Measurements from ENCODE around the gene ATP10B. TPM values are rescaled to one million over a fixed set of nuclear protein-coding genes. Genes with fewer than 3 reads are reported as not detected.

ATP10B gene
- total RNA-seq, 2 donors from 2014 or later, result not detected

DNA sequence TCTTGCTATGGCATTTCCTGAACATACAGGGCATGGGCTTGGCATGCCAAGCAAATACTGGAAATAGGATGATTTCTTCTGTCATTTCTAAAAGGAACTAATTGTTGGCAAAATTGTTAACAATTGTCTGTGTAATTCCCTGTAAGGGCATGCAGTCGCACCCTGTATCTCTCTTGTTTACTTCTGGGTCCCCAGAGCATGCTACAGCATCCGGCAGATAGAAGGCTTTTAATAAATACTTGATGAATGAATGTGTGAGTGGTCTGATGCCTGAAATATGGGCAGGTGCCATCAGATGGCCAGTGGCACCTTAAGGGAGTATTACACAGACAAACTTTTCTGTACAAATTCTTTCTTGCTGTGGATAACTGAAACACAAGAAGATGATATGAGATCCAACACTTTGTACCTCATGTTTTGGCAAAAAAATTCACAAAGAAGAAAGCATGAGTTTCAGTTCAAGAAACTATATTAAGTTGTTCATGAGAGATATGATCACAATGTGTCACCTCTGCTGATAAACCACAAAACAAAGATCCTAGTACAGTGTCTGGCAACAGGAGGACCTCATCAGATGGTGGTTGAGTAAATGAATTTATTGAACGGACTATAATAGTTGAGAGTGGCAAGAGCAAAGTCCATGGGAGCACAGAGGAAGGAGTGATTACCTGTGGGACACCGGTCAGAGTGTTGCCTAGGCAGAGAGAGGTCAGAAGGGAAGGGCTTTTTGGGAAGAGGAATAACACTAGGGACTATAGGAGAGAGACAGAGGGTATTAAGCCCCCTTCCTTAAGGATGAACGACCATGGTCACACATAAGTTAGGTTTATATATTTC lies 194.2 kb downstream of the ATP10B start:
- intact Hi-C loops (cut with DNase I), result no loop called here
- DNase-seq (ENCODE audit: low spot score), result no peak

DNA sequence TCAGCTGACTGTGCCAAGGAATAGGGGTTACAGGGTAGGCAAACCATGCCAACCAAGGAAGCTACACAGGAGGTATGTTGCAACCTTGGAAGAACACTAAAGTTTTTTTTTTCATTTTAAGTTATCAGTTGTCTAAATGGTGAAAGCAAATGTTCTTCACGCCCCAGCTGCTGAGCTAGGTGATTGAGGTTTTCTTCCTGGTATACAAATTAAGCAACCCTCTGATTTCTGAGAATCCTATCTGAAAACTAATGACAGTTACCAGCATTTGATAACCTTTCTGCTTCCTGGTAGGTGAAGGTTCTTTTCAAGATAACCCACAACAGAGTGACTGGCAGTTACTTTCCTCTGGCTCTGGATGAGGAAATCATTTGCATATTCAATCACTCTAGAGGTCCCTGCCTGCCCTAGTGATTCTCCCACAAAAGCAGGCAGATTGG lies 194.9 kb downstream of the ATP10B start:
- intact Hi-C loops (cut with DNase I), result no loop called here
- DNase-seq (ENCODE audit: low spot score), result no peak

DNA sequence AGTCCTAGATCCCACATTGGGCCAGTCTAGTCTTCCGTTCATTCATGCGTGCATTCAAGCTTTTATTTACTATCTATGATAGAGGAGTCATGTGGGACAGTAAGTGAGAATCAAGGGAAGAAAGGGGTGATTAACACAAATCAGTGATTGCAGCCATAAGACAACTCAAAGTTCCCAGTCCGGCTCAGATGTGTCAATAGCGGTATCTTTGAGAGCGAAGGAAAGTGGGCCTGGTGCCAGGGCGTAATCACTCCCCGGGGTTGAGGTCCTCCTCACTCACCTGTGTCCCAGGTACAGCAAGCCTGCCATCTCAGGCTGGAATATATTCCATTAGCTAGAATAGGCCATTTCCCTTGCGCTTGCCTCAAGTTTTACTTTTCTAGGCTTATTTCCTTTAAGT lies 196.3 kb downstream of the ATP10B start:
- intact Hi-C loops (cut with DNase I), result no loop called here
- DNase-seq (ENCODE audit: low spot score), result no peak

DNA sequence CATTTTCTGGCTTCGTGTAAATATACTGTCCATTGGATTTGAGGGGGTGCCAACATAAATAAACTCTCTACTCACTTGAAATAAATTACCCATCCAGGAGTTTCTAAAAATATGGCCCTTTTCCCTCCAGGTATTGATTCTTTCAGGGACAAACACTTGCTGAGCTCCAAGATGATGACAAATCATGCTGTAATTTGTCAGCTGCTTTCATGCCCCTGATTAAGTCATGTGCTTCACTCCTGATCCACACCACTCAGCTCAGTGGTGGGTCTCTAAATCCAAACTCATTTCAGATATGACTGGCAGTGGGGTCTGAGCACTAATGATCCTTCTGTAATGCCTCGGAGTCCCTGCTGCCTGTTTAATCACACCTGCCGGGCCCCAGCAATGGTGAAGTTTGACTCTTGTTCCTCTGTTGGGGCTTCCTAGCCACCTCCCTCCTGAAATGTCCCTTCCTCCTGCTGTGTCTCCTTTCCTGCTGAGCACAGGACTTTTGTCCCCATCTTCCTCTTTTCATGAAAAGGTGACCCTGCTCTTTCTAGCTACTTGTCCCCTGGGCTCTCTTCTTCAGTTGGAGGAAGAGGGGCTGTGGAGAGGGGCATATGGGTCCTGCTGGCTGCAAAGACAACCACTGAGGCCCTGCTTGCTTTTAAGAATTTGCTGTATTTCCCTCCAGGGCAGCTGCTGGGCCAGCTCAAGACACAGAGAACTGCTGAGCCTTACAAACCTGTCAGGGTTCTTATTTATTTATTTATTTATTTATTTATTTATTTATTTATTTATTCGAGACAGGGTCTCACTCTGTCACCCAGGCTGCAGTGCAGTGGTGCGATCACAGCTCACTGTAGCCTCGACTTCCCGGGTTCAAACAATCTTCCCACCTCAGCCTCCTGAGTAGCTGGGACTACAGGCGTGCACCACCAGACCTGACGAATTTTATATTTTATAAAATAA lies 200.0 kb downstream of the ATP10B start:
- no peak for DNase-seq (ENCODE audit: low spot score)
- intact Hi-C loops (cut with DNase I), result no loop called here

DNA sequence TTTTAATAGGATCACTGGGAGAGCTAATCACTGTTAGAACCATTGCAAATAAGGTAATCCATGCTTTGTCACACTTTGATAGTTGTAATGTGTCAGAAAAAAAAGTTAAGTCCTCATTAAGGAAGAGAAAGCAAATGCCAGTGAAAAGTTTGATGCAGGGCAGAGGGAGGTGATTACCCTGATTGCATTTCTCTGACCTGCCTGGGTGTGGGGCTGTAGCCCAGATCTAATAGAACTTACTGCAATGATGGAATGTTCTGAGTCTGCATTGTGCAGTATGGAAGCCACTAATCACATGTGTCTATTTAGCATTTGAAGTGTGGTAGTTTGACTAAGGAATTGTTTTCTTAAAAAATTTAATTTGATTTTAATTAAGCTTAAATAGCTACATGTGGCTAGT lies 202.7 kb downstream of the ATP10B start:
- DNase-seq (ENCODE audit: low spot score), result no peak

DNA sequence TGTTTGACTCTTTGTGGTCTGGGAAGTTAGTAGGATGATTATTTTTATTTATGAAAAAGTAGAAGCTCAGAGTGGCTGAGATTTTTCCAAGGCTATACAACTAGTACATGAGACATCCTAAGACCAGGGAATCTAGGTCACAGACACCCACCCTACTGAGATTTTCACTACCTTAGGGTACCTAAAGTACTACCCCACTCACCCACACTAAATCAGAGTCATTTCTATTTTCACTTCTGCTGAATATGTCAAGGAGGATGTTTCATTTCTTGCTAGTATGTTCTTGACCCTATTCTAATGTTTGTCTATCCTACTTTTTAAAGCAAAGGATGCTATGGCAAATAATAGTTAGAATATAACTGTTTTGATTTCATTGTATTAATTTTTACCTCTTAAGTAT lies 206.0 kb downstream of the ATP10B start:
- no peak for DNase-seq (ENCODE audit: low spot score)
- intact Hi-C loops (cut with DNase I), result no loop called here

More for the DNA sequence above, 202.7 kb downstream of the ATP10B start:
- intact Hi-C loops (cut with DNase I), result loop anchor here in 1 of 2 donors (1.0 kb wide), 1 partner anchor 38 kb away; no protein-coding TSS in a partner anchor

DNA sequence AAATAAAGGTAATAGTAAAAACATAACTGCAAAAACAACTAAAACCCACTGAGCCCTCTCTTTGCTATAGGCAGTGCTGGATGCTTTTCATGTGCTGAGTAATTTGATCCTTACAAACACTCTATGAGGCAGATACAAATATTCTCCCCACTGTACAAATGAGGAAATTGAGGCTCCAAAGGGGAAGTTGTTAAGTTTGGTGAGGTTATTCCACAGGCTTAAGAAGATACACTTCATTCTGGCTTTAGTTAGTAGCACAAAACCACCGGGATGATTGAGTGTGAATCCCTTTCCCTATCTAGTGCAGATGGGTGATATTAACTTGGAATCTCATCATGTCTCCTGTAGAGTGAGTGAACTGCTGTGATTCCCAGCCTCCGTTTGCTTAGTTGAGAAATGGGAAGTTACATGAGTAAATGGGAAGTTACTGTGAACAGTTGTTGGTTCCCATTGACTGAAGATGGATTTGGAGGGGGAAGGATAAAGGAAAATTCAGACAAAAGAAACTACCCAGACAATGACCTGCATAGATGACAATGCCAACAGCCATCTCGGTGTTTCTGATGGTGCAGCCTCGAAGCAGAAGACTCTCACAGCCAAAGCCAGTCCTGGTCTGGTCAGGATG lies 208.3 kb downstream of the ATP10B start:
- intact Hi-C loops (cut with DNase I), result no loop called here
- DNase-seq (ENCODE audit: low spot score), result no peak

DNA sequence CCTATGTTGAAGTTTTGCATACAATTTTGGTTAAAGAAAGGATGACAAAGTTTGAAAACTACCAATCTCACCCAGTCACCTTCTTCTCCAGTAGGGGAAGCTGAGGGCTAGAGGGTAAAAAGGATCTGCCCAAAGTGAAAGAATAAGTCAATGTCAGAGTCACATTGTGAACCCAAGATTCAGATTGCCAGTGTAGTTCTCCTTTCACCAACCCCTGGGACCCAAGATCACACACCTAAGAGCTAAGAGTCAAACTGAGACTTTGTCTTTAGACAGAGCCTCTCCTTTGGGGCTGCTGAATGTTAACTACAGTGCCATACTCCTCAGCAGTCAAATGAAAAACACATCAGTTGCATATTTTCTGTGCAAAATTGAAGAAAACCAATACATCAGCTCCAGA lies 210.6 kb downstream of the ATP10B start:
- DNase-seq (ENCODE audit: low spot score), result no peak
- intact Hi-C loops (cut with DNase I), result no loop called here

DNA sequence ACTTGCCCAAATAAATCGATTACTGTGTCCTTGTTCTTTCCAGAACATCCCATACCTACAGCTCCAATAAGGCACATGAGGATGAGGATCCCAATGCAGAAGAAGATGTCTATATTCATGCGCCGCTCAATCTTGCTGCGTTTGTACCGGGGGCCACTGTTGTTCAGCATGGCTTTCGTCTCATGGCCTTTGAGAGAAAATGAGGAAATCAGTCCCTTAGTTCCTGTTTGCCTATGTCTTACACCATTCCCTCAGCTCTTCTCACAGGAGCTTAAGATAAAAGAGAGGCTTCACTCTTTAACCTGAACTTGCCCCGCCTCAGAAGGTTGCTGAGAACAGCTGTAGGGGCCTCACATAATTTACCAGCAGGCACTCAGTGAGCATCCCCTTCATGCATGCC lies 211.6 kb downstream of the ATP10B start:
- no peak for DNase-seq (ENCODE audit: low spot score)
- intact Hi-C loops (cut with DNase I), result no loop called here

DNA sequence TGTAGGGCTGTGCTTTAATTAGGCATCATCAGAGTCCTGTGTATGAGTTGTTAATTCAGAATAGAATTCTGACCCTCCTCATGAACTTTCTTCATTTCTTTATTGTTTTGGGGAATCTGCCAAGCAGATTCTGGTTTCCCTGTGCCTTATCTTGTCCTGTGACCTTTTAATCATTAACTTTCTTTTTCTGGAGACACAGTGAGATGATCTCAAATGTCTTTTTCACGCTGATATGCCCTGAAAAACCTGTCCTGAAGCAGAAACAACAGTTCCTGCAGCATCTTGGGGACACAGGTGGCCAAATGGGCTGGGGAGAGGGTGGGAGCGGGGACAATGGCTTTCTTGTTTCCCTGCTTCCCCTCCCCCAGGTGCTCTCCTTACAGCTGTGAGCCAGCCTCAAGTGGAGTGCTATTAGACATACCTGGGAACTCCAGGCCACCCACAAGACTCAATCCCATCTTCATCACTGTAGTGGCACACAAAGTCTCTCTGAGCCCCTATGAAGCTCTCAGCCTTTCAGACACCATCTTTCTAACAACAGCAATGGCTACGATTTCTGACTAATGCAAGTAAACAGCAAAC lies 213.8 kb downstream of the ATP10B start:
- intact Hi-C loops (cut with DNase I), result no loop called here
- DNase-seq (ENCODE audit: low spot score), result no peak

DNA sequence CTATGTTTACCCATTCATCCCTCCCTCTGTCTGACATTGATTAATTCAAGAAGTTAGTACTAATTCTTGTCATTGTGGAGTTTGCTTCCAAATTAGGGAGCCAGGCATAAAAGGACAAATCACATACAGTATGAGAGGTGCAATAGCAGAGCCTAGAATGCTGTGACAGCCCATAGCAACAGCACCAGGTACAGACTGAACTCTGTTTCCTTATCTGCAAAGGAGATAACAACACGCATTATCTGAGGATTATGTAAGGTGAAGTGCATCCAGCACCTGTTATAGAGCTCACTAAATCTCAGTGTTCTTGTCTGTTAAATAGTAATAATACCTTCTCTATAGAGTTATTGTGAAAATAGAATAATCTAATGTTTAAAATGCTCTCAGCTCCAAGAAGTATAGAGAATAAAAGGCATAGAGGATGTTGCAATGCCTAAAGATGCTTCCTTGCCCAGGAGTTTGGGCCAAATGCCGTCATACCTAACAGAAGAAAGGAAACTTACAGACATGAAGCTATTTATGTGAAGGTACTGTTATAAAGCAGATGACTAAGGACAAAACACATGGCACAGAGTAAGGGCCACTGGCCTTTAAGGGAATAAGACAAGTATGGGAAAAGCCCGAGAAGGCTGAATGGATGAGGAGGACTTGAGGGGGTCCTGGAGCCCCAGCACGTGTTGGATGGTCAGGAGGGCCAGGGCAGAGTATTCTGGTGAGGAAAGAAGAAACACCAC lies 214.5 kb downstream of the ATP10B start:
- no peak for DNase-seq (ENCODE audit: low spot score)
- intact Hi-C loops (cut with DNase I), result no loop called here

DNA sequence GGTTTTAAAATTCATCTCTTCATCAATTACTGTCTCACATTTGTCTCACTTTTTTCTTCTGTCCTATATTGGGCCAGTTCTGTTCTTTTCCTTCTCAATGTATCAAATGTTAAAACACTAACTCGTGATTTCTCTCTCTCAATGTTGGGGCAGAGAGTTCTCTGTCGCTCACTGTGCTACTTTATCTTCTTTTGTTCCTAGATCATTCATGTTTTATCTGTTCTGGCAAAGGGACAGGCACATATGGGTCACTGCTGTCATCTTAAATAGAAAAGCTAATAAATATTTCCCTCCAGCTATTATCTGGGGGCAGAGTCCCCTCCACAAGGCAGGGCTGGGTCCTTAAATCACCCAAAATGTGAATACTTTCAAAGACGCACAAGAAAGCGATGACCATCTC lies 216.3 kb downstream of the ATP10B start:
- intact Hi-C loops (cut with DNase I), result no loop called here
- no peak for DNase-seq (ENCODE audit: low spot score)

DNA sequence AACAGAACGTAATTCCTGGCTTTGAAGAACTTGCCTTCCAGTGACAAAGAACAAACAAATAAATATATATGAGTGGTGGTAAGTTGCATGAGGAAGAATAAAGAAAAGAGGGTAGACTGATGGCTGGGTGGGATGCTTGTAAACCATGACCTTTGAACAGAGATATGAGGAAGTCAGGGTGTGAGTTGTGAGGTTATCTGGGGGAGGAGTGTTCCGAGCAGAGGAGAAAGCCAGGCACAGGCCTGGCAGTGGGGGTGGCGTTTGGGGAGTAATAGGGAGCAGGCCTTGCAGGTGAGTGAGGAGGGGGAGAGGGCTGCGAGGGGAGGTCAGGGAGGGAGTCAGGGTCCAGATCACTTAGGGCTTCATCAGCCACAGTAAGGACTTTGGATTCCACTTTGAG lies 217.0 kb downstream of the ATP10B start:
- intact Hi-C loops (cut with DNase I), result no loop called here
- no peak for DNase-seq (ENCODE audit: low spot score)

DNA sequence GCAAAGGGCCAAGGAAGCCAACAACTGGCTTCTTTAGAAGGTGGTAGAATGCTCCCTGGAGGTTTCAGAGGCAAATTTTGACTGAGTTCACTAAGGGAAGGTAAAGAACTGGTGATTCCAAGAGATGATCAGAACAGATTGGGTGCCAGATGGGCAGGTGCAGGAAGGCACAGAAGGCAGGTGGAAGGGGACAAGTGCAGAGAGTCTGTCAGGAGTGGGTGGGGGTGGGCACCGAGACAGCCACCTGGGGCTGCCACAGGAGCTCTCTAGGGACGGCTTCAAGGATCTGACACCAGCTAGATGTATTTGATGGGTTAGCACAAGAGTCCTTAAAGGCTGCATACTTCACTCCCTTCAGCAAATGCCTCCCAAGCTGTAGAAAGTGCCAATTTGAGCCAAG lies 223.0 kb downstream of the ATP10B start:
- no peak for DNase-seq (ENCODE audit: low spot score)

DNA sequence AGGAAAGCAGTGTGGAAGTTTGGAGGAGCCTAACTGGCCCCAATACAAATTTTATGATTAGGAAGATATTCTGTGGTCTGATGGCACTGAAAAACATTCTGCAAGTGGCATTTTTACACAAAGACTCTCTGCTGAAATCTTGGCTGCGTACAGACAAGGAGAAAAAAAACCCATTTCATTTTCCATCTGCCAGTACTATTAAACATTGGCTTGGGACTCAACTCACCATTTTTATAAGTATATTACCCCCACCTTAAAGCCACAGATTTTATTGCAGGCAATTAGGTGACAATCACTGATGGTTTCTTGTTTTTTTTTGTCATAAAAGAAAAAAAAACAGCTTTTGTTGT lies 223.4 kb downstream of the ATP10B start:
- no peak for DNase-seq (ENCODE audit: low spot score)
- intact Hi-C loops (cut with DNase I), result no loop called here

More for the DNA sequence above, 223.0 kb downstream of the ATP10B start:
- intact Hi-C loops (cut with DNase I), result no loop called here

DNA sequence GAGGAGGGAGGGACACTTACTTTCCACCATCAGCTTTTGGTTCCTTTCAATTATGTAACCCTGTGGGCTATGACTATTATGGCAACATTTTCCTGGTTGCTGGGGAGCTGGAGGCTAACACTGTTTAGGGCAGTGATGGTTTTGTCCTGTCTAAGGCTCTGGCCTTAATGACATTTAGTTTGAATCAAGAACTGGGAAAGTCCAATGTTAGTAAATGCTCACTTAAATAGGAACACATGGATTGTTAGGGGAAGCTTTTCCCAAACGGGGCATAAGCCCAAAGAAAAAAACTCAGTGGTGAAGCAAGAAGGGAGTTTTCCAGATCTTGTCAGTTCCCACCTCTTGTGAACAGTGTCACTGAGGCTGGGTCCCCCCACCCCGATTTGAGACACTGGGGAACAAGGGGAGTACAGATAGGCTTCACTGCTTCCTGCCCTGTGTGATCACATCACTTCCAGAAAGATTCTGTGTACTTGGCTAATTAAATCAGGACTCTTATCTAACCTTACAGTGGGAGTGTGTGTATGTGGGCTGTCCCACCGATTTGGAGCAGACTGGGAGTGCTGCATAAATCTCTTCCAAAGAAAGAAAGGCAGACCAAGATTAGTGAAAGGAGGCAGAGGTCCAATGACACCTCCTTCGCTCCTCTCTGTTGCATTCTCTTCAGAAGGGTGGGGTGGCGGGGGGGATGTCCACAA lies 223.9 kb downstream of the ATP10B start:
- DNase-seq (ENCODE audit: low spot score), result no peak
- intact Hi-C loops (cut with DNase I), result no loop called here

DNA sequence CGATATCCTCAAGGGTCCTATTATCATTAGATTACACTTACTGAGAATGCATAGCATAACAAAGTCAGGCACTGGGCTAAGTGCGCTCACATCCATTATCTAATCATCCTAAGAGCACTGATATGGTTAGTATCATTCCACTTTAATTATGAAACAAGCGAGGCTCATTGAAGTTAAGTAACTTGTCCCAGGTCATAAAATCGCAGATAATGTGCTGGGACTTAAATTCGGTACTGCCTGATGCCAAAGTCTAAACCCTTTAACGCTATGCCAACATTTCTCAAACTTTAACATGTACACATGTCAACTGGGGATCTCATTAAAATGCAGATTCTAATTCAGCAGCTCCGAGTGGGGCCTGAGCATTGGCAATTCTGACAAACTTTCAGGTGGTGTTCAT lies 225.7 kb downstream of the ATP10B start:
- intact Hi-C loops (cut with DNase I), result no loop called here
- no peak for DNase-seq (ENCODE audit: low spot score)

DNA sequence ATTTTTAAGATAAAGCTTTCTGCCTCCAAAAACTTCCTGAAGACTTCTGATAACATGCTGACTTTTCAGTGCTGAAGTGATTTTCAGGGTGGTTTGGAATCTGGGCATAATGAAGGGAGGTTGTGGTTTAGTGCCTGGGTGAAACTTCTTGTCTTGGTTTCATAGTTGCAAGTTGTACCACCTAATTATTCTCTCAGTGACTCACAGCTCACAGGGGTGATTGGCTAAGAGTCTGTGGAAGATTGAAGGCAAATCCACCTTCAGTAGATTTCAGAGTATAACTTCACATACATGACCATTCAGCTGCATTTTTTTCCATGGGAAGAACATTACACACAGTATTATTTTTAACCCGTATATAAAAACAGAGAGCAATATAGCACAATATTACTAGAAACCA lies 230.5 kb downstream of the ATP10B start:
- intact Hi-C loops (cut with DNase I), result no loop called here
- DNase-seq (ENCODE audit: low spot score), result no peak
